ENCODE results near the gene PSAP. TPM values are rescaled to one million over a fixed set of nuclear protein-coding genes. Genes with fewer than 3 reads are reported as not detected.

PSAP gene
- total RNA-seq, 1 donor from 2014 or later = 1,262 TPM

GRCh38 chr10:71811351-71811750 is 39.7 kb downstream of the PSAP start:
- no peak for TF ChIP-seq CTCF (IDR thresholded peaks at IDR 0.05)
- H3K9me3 Mint-ChIP-seq (ENCODE audit: unreplicated experiment) = no peaks in the 10 kb centered on the region
- no peaks in the 10 kb centered on the region for H3K4me1 Mint-ChIP-seq (ENCODE audit: unreplicated experiment)
- H3K27me3 Mint-ChIP-seq (ENCODE audit: unreplicated experiment) = peaks cover under 1% of the 10 kb centered on the region
- DNase-seq (ENCODE audit: extremely low spot score, unreplicated experiment) = no peak
- H3K36me3 Mint-ChIP-seq (ENCODE audit: unreplicated experiment) = peaks cover 18% of the 10 kb centered on the region
- H3K4me3 Mint-ChIP-seq (ENCODE audit: unreplicated experiment) = no peak overlapping the region
- no peak overlapping the region for H3K27ac Mint-ChIP-seq (ENCODE audit: unreplicated experiment)

GRCh38 chr10:71810048-71810750 is 40.9 kb downstream of the PSAP start:
- no peak for TF ChIP-seq CTCF (IDR thresholded peaks at IDR 0.05)
- no peak for DNase-seq (ENCODE audit: extremely low spot score, unreplicated experiment)
- Mint-ChIP-seq H3K27me3 (ENCODE audit: unreplicated experiment) (peaks cover 7% of the 10 kb centered on the region), H3K4me3 (ENCODE audit: unreplicated experiment) (no peak overlapping the region), H3K9me3 (ENCODE audit: unreplicated experiment) (no peaks in the 10 kb centered on the region), H3K36me3 (ENCODE audit: unreplicated experiment) (peaks cover 10% of the 10 kb centered on the region), H3K27ac (ENCODE audit: unreplicated experiment) (no peak overlapping the region), H3K4me1 (ENCODE audit: unreplicated experiment) (no peaks in the 10 kb centered on the region)

GRCh38 chr10:71809628-71810027 is 41.4 kb downstream of the PSAP start:
- peaks cover 6% of the 10 kb centered on the region for H3K36me3 Mint-ChIP-seq (ENCODE audit: unreplicated experiment)
- no peak for TF ChIP-seq CTCF (IDR thresholded peaks at IDR 0.05)
- DNase-seq (ENCODE audit: extremely low spot score, unreplicated experiment) = no peak
- no peak overlapping the region for H3K27ac Mint-ChIP-seq (ENCODE audit: unreplicated experiment)
- H3K27me3 Mint-ChIP-seq (ENCODE audit: unreplicated experiment) = peaks cover 13% of the 10 kb centered on the region
- no peaks in the 10 kb centered on the region for H3K9me3 Mint-ChIP-seq (ENCODE audit: unreplicated experiment)
- H3K4me1 Mint-ChIP-seq (ENCODE audit: unreplicated experiment) = no peaks in the 10 kb centered on the region
- no peak overlapping the region for H3K4me3 Mint-ChIP-seq (ENCODE audit: unreplicated experiment)

GRCh38 chr10:71807557-71808510 is 43.2 kb downstream of the PSAP start:
- Mint-ChIP-seq H3K4me1 (ENCODE audit: unreplicated experiment) (no peaks in the 10 kb centered on the region), H3K36me3 (ENCODE audit: unreplicated experiment) (no peaks in the 10 kb centered on the region), H3K27me3 (ENCODE audit: unreplicated experiment) (peaks cover 19% of the 10 kb centered on the region), H3K4me3 (ENCODE audit: unreplicated experiment) (no peak overlapping the region), H3K27ac (ENCODE audit: unreplicated experiment) (no peak overlapping the region), H3K9me3 (ENCODE audit: unreplicated experiment) (no peaks in the 10 kb centered on the region)
- DNase-seq (ENCODE audit: extremely low spot score, unreplicated experiment) = no peak
- no peak for TF ChIP-seq CTCF (IDR thresholded peaks at IDR 0.05)

Measured in osteocyte (in vitro differentiated cells).